AG09309 (cell line): Measurements from ENCODE around the gene SLC25A51.

Experiments used
- DNase-seq: peaks from one replicate; pipeline ENCODE4 v3.0.0-alpha.2; 2010; ENCODE audit warnings: low read depth
- H3K4me3 ChIP-seq: 2 replicates; pipeline ENCODE4 v1.5.1; 2011; ENCODE audit warnings: mild to moderate bottlenecking, low read depth, low read length, moderate library complexity; ENCODE audit not compliant: control insufficient read depth
- TF ChIP-seq, protein P1 (sequence below): IDR thresholded peaks from 2 replicates; pipeline ENCODE4 v1.5.1; 2011; ENCODE audit warnings: mild to moderate bottlenecking, low read depth, low read length, inconsistent platforms; ENCODE audit not compliant: insufficient read depth, control insufficient read depth; ENCODE audit errors: missing control alignments

SLC25A51 gene

GRCh38 chr9:37920471-37921167, 16.7 kb upstream of the SLC25A51 start:
- TF ChIP-seq, protein P1, sequence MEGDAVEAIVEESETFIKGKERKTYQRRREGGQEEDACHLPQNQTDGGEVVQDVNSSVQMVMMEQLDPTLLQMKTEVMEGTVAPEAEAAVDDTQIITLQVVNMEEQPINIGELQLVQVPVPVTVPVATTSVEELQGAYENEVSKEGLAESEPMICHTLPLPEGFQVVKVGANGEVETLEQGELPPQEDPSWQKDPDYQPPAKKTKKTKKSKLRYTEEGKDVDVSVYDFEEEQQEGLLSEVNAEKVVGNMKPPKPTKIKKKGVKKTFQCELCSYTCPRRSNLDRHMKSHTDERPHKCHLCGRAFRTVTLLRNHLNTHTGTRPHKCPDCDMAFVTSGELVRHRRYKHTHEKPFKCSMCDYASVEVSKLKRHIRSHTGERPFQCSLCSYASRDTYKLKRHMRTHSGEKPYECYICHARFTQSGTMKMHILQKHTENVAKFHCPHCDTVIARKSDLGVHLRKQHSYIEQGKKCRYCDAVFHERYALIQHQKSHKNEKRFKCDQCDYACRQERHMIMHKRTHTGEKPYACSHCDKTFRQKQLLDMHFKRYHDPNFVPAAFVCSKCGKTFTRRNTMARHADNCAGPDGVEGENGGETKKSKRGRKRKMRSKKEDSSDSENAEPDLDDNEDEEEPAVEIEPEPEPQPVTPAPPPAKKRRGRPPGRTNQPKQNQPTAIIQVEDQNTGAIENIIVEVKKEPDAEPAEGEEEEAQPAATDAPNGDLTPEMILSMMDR: no peak
- H3K4me3 ChIP-seq: no peak overlapping the region
- no peak for DNase-seq

DNA sequence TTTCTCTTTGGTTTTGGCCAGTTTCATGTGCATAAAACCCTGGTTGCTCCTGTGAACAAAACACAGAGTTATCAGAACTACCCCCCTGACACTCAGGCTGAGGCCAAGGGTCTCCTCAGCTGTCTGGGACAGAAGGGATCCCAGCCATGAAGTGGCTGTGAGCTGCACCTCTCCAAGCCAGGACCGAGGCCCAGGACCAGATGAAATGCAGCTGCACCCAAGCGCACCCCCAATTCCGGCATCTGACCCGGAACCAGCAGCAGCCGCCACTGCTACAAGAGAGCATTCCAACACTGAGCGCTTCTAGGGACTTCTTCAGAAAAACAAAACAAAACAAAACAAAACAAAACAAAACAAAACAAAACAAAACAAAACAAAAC, 16.0 kb upstream of the SLC25A51 start:
- TF ChIP-seq, protein P1: no peak
- DNase-seq: no peak
- no peak overlapping the region for H3K4me3 ChIP-seq

- H3K4me3 ChIP-seq: no peak overlapping the region
- DNase-seq: no peak
- TF ChIP-seq, protein P1: no peak
These were observed 15.5 kb upstream of the SLC25A51 start for GRCh38 chr9:37919246-37919955.

DNA sequence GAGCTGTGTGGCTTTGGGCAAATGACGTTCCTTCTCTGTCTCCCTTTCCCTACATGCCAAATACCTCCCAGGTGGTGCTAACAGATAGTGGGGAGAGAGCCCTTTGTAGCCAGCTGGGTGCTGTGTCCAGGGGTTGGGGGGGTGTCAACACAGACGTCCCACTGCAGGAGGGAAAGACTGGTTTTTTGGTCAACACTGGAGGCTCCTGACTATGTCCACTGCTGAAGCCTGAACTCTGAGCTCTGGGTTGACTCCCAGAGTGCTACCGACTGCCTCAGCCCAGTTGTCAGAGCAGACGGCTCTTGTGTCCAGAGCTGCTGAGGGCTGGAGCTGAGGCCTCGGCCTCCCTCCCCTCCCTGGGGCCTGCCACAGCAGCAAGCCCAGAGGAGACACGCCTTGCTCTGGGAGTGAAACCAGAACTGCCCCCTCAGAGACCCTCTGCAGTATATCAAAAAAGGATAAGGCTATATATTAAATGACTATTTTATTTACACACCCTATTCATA, 14.8 kb upstream of the SLC25A51 start:
- H3K4me3 ChIP-seq: no peak overlapping the region
- TF ChIP-seq, protein P1: no peak
- DNase-seq: no peak

DNA sequence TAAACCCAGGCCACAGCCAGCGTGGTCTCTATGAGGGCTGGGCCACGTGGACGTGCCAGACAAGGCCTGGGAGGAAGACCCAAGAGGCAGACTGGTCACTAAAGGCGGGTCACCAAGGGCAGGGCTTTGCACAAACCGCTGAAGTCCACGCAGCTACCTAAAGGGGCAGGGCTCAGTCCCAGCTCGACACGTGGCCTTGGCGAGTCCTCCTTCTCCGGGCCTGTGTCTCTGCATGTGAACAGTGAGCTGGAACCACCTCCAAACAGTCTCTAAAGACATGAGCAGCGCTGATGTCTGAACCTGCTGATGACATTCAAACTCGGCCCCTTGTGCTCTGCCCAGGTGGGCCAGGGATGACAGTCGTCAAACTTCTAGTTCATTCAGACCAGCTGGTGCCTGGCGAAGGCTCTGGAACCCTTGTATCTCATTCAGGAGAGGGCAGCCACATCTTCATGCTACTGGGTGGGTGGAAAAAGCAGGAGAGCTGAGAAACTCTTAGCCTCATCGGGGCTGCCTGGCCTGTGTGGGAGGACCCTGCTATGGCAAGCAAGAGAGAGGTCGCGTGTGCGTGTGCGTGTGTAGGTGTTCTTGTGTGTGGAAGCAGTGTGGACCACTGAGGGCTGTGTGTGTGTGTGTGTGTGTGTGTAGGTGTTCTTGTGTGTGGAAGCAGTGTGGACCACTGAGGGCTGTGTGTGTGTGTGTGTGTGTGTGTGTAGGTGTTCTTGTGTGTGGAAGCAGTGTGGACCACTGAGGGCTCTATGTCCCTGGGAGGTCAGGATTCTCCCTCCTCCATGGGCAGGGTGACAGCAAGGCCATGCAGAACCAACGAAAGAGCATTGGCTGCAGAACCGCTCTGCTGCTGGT, 14.1 kb upstream of the SLC25A51 start:
- no peak overlapping the region for H3K4me3 ChIP-seq
- no peak for DNase-seq
- TF ChIP-seq, protein P1: no peak

- no peak overlapping the region for H3K4me3 ChIP-seq
- TF ChIP-seq, protein P1: no peak
- no peak for DNase-seq
These were observed 13.4 kb upstream of the SLC25A51 start for GRCh38 chr9:37917313-37917731.
